Renal cortex interstitium (tissue), 11 donors: Measurements from ENCODE around the gene TMEM106C. TPM values are rescaled to one million over a fixed set of nuclear protein-coding genes. Genes with fewer than 3 reads are reported as not detected.

Experiments used
- DNase-seq, 11 donors: peaks; one replicate each; pipeline ENCODE4 v3.0.0-alpha.2; 2013; ENCODE audit warnings: low read depth in 9 of 11, low spot score in 4 of 11; ENCODE audit errors: extremely low read depth in 1 of 11
- polyA plus RNA-seq, 3 donors: library from polyadenylated mRNA; unstranded; fragments of 120-200 nt; gene quantifications; one replicate each; pipeline ENCODE4 v1.2.1, GENCODE V29; 2013; ENCODE audit not compliant: insufficient read length in 3 of 3

Gene TMEM106C
- polyA plus RNA-seq, 3 donors, result 122 to 132 (median 128) TPM

- DNase-seq, result no peak
Measured at GRCh38 chr12:47969845-47970244, 6.4 kb downstream of the TMEM106C start.

DNA sequence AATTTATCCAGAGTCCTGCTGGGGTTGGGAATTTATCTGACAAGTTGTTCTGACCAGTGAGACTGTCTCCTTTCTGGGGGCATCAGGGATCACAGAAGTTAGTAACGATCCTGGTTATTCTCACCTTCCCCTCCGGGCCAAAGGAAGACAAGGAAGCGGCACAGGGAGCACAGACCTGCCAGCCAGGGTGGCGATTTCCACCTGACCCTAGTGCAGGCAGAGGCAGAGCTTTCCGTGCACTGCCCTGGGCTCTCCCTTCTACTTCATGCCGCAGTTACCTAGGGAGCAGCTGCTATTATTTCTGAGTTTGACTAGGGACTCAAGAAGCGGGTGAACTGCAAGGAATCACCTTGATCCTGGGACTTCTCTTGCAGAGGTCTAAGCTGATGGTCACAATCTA, 7.4 kb downstream of the TMEM106C start:
- no peak for DNase-seq

DNA sequence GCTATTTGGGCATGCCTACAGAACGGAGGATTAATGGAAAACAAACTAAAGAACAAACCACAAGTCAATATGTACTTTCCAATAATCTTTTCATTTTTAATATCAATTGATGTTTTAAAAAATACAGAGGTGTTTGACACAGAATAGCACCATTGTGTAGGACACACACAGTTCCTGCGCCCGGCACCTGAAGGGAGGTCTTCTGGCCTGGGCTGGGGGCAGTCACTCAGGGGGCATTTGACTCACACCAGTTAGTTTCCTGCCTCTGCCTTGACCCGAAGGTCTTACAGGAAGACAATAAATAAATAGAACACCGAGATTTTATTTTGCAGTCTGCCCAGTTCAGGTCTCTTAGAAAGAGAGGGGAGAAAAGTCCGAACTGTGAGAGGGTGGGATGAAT, 9.5 kb downstream of the TMEM106C start:
- DNase-seq, result no peak

DNA sequence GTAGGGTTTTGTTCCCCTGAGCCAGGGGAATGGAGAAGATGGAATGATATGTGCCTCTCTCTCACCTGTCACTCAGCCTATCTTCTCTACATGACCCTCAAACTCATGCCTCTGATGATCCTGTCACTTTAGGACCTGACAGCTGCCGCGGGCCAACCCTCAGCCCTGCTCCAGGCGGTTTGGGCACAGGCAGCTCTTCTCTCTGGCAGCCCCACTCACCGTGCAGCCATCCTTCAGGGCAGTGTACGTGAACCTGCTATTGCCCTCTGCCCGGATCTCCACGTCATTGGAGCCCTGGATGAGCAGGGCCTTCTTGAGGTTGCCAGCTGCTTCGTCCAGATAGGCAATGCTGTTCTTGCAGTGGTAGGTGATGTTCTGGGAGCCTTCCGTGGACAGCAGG, 10.5 kb downstream of the TMEM106C start:
- no peak for DNase-seq

GRCh38 chr12:47975036-47975620, 11.7 kb downstream of the TMEM106C start:
- no peak for DNase-seq

GRCh38 chr12:47975816-47976215, 12.4 kb downstream of the TMEM106C start:
- DNase-seq, result no peak

- no peak for DNase-seq
Measured at GRCh38 chr12:47977046-47977771, 13.8 kb downstream of the TMEM106C start.

DNA sequence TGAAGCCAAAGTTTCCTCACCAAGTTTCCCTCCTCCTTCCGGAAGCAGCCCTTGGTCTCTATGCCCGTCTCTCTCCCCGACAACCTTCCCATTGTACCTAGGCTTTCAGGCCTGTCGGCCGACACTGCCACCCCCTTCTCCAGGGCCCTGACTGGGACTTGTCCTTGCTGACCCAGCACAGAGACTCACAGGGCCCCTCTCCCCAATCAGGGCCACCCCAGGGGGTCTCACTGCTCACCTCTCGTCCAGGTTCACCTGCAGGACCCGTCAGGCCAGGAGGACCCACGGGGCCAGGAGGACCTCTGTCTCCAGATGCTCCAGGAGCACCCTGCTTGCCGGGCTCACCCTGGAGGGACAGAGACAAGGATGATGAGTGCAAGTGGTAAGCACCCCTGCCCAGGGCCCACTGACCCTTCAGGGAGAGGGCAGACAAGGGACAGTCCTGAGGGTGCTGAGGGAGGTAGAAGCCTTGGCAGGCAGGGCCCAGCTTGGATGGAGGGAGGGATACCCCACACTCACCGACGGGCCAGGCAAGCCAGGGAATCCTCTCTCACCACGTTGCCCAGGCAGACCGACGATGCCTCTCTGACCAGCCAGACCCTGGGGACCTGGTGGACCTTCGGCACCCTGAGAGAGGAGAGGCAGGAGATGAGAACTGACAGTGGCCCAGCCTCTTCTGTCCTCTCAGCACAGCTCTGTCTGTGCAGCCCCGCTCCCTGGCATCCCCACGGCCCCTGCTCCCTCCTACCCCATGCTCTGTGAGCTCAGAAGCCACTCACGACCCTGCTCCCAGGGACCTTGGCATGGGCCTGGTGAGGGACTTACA, 14.6 kb downstream of the TMEM106C start:
- no peak for DNase-seq

DNA sequence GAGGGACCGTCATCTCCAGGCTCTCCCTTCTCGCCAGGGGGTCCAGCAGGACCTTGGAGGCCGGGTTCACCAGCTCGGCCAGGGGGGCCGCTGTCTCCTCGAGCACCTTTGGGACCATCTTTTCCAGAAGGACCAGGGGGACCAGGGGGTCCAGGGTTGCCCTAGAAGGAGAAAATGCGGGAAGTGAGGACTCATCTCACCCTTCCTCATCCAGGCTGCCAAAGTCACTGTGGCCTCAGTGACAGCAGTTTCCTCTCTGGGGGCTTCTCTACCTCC, 15.1 kb downstream of the TMEM106C start:
- no peak for DNase-seq

GRCh38 chr12:47979166-47979565, 15.8 kb downstream of the TMEM106C start:
- DNase-seq, result no peak

DNA sequence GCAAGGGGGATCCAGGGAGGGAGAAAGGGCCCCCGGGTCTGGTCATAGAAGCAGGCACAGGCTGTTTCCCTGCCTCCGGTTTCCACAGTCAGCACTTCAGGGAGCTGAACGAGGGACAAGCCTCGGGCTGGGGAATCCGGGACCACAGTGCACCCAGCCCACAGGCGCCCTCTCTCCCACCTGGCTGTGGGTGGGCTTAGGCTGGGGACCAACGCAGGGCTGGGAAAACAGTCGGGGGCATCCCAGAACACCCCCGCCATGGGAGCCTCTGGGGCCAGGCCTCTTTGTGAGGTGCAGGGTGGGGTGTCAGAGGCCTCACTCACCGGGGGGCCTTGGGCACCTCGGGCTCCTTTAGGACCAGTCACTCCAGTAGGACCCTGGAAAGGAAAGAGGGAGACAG, 16.3 kb downstream of the TMEM106C start:
- DNase-seq, result no peak

DNA sequence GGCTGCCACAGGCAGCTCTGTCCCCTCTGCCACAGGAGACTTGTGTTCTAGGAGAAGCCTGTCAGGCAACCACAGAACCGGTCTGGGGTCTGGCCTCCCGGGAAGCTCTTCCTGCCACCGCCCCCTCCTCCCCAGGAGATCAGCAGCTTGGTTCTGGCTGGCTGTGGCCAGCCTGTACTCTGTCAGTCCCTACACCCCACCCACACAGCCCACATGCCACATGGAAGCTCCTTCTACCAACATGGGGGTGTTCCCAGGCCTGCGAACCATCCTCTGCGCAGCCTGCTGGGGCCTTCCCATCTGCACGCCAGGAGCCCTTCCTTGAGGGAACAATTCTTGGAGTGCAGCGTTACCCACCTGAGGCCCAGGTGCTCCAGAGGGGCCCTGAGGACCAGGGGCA, 16.8 kb downstream of the TMEM106C start:
- no peak for DNase-seq

DNA sequence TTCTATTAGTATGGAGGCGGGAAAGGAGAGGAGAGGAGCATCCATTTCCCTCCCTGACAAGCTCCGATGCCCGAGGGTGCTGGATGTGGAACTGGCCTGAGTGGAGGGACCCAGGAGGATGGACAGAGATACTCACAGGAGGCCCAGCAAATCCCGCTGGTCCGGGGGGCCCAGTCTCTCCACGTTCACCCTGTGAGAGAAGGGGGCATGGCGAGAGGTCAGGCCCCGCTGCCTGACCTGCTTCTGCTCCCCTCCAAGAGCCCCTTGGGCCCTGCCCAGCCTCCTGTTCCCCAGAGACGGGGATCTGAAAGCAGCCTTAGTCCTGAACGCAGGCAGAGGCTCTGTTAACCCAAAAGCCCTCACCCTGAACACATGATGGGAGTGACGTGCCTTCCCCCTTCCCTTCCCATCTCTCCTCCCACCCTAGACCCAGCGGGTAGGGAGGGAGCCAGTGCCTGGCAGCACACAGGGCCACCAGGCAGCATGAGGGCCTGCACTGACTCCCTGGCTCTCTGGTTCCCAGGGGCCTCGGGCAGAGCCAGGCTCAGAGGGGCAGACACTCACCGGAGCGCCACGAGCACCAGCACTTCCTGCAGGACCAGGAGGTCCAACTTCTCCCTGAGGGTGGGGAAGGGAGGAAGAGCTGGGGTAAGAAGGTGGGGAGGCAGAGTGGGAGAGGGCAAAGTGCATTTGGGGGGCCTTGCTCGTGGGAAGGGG, 17.5 kb downstream of the TMEM106C start:
- no peak for DNase-seq

DNA sequence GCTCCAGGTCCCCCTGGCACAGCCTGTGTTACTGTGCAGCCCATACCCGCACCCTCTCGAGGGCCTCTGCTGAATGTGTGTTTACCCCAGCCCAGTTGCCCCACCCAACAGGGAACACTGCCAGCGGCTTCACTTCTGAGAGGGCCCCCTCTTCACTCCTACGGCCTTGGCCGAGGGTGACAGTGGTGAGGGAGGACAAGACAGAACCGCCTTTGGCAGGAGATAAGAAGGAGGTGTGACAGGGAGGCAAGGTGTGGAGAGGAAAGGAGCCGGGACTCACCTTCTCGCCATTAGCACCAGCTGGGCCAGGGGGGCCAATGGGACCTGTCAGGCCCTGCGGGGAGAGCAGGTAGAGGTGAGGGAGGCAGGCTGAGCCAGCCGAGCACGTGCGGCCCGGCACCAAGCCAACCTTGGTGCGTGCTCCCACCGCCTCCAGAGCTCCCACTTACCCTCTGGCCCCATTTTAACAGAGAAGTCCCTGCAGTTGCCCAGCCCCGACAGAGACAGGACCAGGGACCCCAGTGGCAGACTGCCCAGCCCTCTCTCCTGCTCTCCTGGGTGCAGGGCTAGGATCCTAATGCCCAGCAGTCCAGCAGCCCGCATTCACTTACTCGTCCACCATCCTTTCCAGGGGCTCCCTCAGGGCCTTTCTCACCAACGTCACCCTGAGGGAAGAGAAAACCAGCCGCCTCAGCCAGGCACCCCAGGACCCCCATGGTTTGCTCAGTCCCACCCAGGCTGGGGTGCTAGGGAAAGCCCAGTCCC, 18.3 kb downstream of the TMEM106C start:
- DNase-seq, result no peak

DNA sequence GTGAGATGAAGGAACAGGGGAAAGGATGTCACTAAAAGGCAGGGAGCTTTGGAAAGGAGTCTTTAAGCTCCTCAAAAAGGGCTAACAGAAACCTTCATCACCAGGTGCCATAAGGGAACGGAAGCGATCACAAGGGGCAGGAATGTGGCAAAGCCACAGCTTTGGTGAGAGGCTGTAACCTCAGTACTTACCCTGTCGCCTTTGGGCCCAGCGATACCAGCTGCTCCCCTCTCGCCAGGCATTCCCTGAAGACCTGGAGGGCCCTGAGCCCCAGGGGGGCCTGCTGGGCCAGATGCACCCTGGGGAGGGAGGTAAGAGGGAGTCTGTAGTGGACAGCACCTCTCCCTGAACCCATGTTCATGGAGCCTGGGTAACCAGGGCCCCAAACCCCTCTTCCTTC, 18.9 kb downstream of the TMEM106C start:
- no peak for DNase-seq

GRCh38 chr12:47982770-47983169, 19.4 kb downstream of the TMEM106C start:
- DNase-seq, result no peak

GRCh38 chr12:47983541-47984115, 20.2 kb downstream of the TMEM106C start:
- DNase-seq, result no peak

DNA sequence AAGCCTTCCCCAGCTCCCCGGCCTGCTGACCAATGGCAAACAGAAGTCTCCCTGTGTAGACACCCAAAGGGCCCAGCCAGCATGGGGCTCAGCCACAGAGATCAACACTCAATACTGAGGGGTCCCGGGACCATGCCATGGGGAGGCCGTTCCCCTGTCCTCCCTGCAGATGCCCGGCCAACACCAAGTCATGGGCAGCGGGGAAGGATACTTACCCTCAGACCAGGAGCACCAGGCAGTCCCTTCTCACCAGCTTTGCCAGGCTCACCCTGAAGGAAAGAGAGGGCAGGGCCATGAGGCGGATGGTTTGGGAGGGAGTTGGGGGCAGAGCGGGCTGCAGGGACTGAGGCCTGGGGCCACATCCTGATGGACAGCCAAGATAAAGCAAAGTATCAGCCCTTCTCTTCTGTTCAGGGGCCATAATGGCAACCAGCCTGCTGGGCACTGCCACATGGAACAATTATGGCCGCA, 21.0 kb downstream of the TMEM106C start:
- no peak for DNase-seq
